Hepatocyte (in vitro differentiated cells): ENCODE measurements around the gene COBL. TPM values are rescaled to one million over a fixed set of nuclear protein-coding genes. Genes with fewer than 3 reads are reported as not detected.

ENCODE experiments used
- DNase-seq: peaks from one replicate; pipeline ENCODE4 v3.0.0-alpha.2; 2016; ENCODE audit warnings: low spot score
- H2AFZ ChIP-seq: fragments of 200-600 bp; sonication (generic); 2 replicates; pipeline ENCODE4 v1.6.0; 2016; ENCODE audit warnings: antibody characterized with exemption, mild to moderate bottlenecking
- H3K27ac ChIP-seq: fragments of 200-600 bp; sonication (generic); 2 replicates; pipeline ENCODE4 v1.5.1; 2016; ENCODE audit warnings: mild to moderate bottlenecking
- H3K27me3 ChIP-seq: fragments of 200-600 bp; sonication (generic); 2 replicates; pipeline ENCODE4 v1.6.1; 2016
- H3K36me3 ChIP-seq: fragments of 200-600 bp; sonication (generic); replicated peaks from 2 replicates; pipeline ENCODE4 v1.5.1; 2016; ENCODE audit warnings: low read depth; ENCODE audit not compliant: insufficient read depth
- H3K4me1 ChIP-seq: fragments of 200-600 bp; sonication (generic); 2 replicates; pipeline ENCODE4 v1.5.1; 2016; ENCODE audit warnings: mild to moderate bottlenecking, moderate library complexity; ENCODE audit not compliant: insufficient read depth
- H3K4me2 ChIP-seq: fragments of 200-600 bp; sonication (generic); 2 replicates; pipeline ENCODE4 v1.6.0; 2016
- H3K4me3 ChIP-seq: fragments of 200-600 bp; sonication (generic); 2 replicates; pipeline ENCODE4 v1.5.1; 2016; ENCODE audit warnings: mild to moderate bottlenecking
- H3K79me2 ChIP-seq: fragments of 200-600 bp; sonication (generic); 2 replicates; pipeline ENCODE4 v1.6.0; 2017; ENCODE audit warnings: mild to moderate bottlenecking
- H3K9me2 ChIP-seq: fragments of 200-600 bp; sonication (generic); replicated peaks from 2 replicates; pipeline ENCODE4 v1.6.0; 2017; ENCODE audit warnings: mild to moderate bottlenecking; ENCODE audit not compliant: insufficient read depth
- H3K9me3 ChIP-seq: fragments of 200-600 bp; sonication (generic); 2 replicates; pipeline ENCODE4 v1.5.1; 2016; ENCODE audit warnings: low read depth, mild to moderate bottlenecking
- H4K20me1 ChIP-seq: fragments of 200-600 bp; sonication (generic); 2 replicates; pipeline ENCODE4 v1.6.0; 2016; ENCODE audit warnings: mild to moderate bottlenecking; ENCODE audit not compliant: insufficient read depth, poor library complexity, severe bottlenecking
- EZH2 ChIP-seq: fragments of 200-600 bp; sonication (generic); IDR thresholded peaks from 2 replicates; pipeline ENCODE4 v1.6.1; 2016; ENCODE audit warnings: antibody characterized with exemption, mild to moderate bottlenecking, borderline replicate concordance
- EZH2phosphoT487 ChIP-seq: fragments of 200-600 bp; sonication (generic); IDR thresholded peaks from one replicate; pipeline ENCODE4 v1.6.1; 2018; ENCODE audit warnings: antibody characterized with exemption, mild to moderate bottlenecking, low read depth, moderate library complexity; ENCODE audit not compliant: unreplicated experiment, severe bottlenecking
- WGBS: methylation state at CpG from one replicate; pipeline ENCODE4 v1.1.6; 2016; ENCODE audit warnings: low lambda C conversion rate; ENCODE audit errors: missing lambda C conversion rate; 5-methylcytosine and 5-hydroxymethylcytosine counted together
- polyA plus RNA-seq: library from polyadenylated mRNA; unstranded; fragments of >200 nt; fragmentation: Nextera tagmentation; extraction: Ambion mirVana; gene quantifications from 2 replicates; pipeline ENCODE4 v1.2.1, GENCODE V29; 2016
- total RNA-seq: library from RNA; depleted of rRNA; stranded (reverse); fragments of >200 nt; gene quantifications from 2 replicates; pipeline ENCODE4 v1.2.3, GENCODE V29; 2014
- TF ChIP-seq, protein P1 (sequence below): fragments of 200-600 bp; sonication (generic); IDR thresholded peaks from 2 replicates; pipeline ENCODE4 v1.5.1; 2016; ENCODE audit warnings: antibody characterized with exemption, mild to moderate bottlenecking; ENCODE audit not compliant: poor library complexity

Gene COBL
- total and polyA plus RNA-seq, 2 experiments from 2014 or later, result 7.8 to 20.5 TPM

DNA sequence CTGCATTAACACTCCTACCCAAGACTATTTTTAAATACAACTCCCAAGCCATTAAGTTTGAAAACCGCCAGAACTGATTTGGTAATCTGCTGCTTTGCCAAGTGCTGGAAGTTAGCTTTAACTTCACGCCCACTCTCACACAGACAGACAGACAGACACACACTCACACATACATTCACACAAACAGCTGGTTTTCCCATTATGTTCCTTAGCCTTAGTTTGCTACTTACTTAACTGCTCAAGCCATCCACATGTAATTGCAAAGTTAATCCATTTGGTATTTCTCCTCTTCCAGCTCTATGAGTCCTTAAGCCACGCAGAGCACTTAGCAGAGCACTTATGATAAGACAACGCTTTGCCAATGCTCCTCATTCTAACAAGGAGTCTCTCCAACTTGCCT, 8.3 kb downstream of the COBL start:
- no peaks in the 10 kb centered on the region for H3K27me3 ChIP-seq
- peaks cover 4% of the 10 kb centered on the region for H4K20me1 ChIP-seq
- H3K9me2 ChIP-seq, result no peaks in the 10 kb centered on the region
- H3K36me3 ChIP-seq, result no peaks in the 10 kb centered on the region
- H3K4me3 ChIP-seq, result no peak overlapping the region
- WGBS, result 56% methylated on average over 4 of the region's 4 CpGs
- no peak overlapping the region for H2AFZ ChIP-seq
- no peak overlapping the region for H3K4me2 ChIP-seq
- TF ChIP-seq, protein P1, sequence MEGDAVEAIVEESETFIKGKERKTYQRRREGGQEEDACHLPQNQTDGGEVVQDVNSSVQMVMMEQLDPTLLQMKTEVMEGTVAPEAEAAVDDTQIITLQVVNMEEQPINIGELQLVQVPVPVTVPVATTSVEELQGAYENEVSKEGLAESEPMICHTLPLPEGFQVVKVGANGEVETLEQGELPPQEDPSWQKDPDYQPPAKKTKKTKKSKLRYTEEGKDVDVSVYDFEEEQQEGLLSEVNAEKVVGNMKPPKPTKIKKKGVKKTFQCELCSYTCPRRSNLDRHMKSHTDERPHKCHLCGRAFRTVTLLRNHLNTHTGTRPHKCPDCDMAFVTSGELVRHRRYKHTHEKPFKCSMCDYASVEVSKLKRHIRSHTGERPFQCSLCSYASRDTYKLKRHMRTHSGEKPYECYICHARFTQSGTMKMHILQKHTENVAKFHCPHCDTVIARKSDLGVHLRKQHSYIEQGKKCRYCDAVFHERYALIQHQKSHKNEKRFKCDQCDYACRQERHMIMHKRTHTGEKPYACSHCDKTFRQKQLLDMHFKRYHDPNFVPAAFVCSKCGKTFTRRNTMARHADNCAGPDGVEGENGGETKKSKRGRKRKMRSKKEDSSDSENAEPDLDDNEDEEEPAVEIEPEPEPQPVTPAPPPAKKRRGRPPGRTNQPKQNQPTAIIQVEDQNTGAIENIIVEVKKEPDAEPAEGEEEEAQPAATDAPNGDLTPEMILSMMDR, result no peak
- TF ChIP-seq EZH2phosphoT487 (no peak), EZH2 (no peak)
- H3K9me3 ChIP-seq, result no peaks in the 10 kb centered on the region
- H3K4me1 ChIP-seq, result no peaks in the 10 kb centered on the region
- peak; percentile 16 for DNase-seq
- peaks cover 93% of the 10 kb centered on the region for H3K79me2 ChIP-seq
- H3K27ac ChIP-seq, result peak overlapping the region; percentile 9

DNA sequence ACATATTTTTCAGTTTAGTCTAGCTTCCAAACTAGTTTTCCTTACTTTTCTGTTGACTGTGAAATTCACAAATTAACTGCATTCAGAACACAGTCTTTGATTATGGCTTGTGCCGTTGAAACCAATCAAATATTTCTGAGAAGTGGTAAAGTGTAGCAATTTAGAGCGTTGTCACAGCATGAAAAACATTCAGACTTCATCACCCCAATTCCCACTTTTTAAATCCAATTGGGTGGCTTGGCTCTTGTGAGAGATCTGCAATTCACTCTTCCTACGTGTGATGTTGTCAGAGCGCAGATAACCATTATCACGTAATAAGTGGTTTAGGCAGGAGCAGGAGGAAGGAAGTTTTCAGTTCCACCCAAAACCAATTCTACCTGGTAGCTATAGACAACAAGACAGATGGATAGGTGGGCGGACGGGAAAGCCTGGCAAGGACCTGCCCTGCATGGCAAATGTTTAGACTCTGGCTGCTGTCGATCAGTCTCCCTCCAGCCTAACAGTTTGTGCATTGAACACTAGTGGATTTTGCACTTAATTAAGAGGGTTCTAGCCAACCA, 8.9 kb downstream of the COBL start:
- 78% methylated on average over 8 of the region's 8 CpGs for WGBS
- no peaks in the 10 kb centered on the region for H3K36me3 ChIP-seq
- DNase-seq, result no peak
- no peaks in the 10 kb centered on the region for H3K9me3 ChIP-seq
- no peaks in the 10 kb centered on the region for H3K9me2 ChIP-seq
- H3K27ac ChIP-seq, result peak overlapping the region; percentile 9
- peaks cover 4% of the 10 kb centered on the region for H4K20me1 ChIP-seq
- TF ChIP-seq EZH2phosphoT487, result no peak
- TF ChIP-seq, protein P1, result no peak
- TF ChIP-seq EZH2, result no peak
- H3K27me3 ChIP-seq, result no peaks in the 10 kb centered on the region
- no peak overlapping the region for H3K4me2 ChIP-seq
- H3K79me2 ChIP-seq, result peaks cover 92% of the 10 kb centered on the region
- H2AFZ ChIP-seq, result no peak overlapping the region
- H3K4me1 ChIP-seq, result no peaks in the 10 kb centered on the region
- no peak overlapping the region for H3K4me3 ChIP-seq

DNA sequence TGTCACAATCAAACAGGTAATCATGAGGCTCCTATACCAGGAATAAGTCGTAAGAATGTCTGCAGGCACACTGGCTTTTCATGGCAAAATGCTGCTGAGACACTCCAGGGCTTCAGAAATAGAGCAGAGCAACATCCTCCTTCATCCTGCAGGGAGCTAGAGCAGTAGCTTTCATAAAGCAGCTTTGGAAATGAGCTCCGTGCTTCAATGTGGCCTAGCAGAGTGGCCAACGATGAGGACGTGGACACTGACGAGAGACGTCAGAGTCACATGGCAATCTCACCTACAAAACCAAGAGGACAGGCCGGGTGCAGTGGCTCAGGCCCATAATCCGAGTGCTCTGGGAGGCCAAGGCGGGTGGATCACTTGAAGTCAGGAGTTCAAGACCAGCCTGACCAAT, 9.8 kb downstream of the COBL start:
- Histone ChIP-seq H2AFZ (no peak overlapping the region), H3K4me3 (no peak overlapping the region), H3K4me2 (no peak overlapping the region), H3K36me3 (no peaks in the 10 kb centered on the region), H3K27me3 (no peaks in the 10 kb centered on the region), H4K20me1 (peaks cover 4% of the 10 kb centered on the region), H3K9me3 (no peaks in the 10 kb centered on the region), H3K27ac (no peak overlapping the region), H3K9me2 (no peaks in the 10 kb centered on the region), H3K79me2 (peaks cover 92% of the 10 kb centered on the region), H3K4me1 (no peaks in the 10 kb centered on the region)
- TF ChIP-seq EZH2 (no peak), EZH2phosphoT487 (no peak)
- TF ChIP-seq, protein P1, result no peak
- no peak for DNase-seq
- 92% methylated on average over 9 of the region's 9 CpGs for WGBS

DNA sequence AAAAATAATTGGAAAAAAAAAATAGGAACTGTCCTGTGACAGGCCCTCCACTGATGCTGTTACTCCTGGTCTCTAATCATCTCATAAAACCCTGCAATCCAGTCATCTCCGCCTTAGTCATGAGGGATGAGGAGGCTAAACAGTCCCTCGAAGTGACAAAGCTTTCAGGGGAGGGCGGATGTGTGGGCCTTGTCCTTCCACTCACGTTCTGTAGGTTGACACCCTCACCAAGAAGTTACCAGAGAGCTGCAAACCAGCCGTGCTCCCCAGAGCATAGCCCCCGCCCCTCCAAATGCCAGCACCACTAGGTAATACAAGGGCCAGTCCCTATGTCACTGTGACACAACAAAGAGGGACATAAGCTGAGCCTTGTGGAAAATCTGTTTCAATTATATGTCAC, 11.9 kb downstream of the COBL start:
- no peaks in the 10 kb centered on the region for H3K4me1 ChIP-seq
- H3K9me2 ChIP-seq, result no peaks in the 10 kb centered on the region
- no peak overlapping the region for H3K27ac ChIP-seq
- H3K9me3 ChIP-seq, result no peaks in the 10 kb centered on the region
- DNase-seq, result no peak
- no peaks in the 10 kb centered on the region for H3K27me3 ChIP-seq
- peaks cover 90% of the 10 kb centered on the region for H3K79me2 ChIP-seq
- H3K36me3 ChIP-seq, result no peaks in the 10 kb centered on the region
- TF ChIP-seq EZH2 (no peak), EZH2phosphoT487 (no peak)
- TF ChIP-seq, protein P1, result no peak
- H3K4me2 ChIP-seq, result no peak overlapping the region
- WGBS, result 81% methylated on average over 6 of the region's 6 CpGs
- H3K4me3 ChIP-seq, result no peak overlapping the region
- H4K20me1 ChIP-seq, result peaks cover 4% of the 10 kb centered on the region
- H2AFZ ChIP-seq, result no peak overlapping the region
